HG02852 (cell line): Measurements from ENCODE around the gene MYO16.
"Not testable (repeated sequence)": the region's sequence is repeated elsewhere in the genome, so short reads cannot be mapped to it uniquely, and the experiment has no call there.

Source experiments
- ATAC-seq: cut with Tn5 transposase; IDR thresholded peaks from one replicate; pipeline ENCODE4 v1.9.1; 2021; ENCODE audit warnings: mild to moderate bottlenecking, moderate library complexity; ENCODE audit not compliant: unreplicated experiment

Gene MYO16

GRCh38 chr13:108877300-108877699 is 247.9 kb downstream of the MYO16 start:
- no peak for ATAC-seq

- no peak for ATAC-seq
Observed at GRCh38 chr13:108878732-108879131, 249.3 kb downstream of the MYO16 start.

GRCh38 chr13:108889324-108889984 is 260.0 kb downstream of the MYO16 start:
- no peak for ATAC-seq

GRCh38 chr13:108895220-108895704 is 265.9 kb downstream of the MYO16 start:
- no peak for ATAC-seq

GRCh38 chr13:108897955-108898354 is 268.5 kb downstream of the MYO16 start:
- no peak for ATAC-seq

GRCh38 chr13:108902405-108903155 is 273.2 kb downstream of the MYO16 start:
- no peak for ATAC-seq

- ATAC-seq: no peak
Observed at GRCh38 chr13:108903613-108904012, 274.2 kb downstream of the MYO16 start.

- ATAC-seq: no peak
Observed at GRCh38 chr13:108911807-108912206, 282.4 kb downstream of the MYO16 start.

- ATAC-seq: not testable (repeated sequence)
Observed at GRCh38 chr13:108913731-108914130, 284.3 kb downstream of the MYO16 start.

GRCh38 chr13:108915095-108915633 is 285.8 kb downstream of the MYO16 start:
- ATAC-seq: peak; percentile 32

GRCh38 chr13:108915634-108916512 is 286.5 kb downstream of the MYO16 start:
- ATAC-seq: peak; percentile 94

- no peak for ATAC-seq
Observed at GRCh38 chr13:108917581-108917980, 288.2 kb downstream of the MYO16 start.

- no peak for ATAC-seq
Observed at GRCh38 chr13:108919036-108919907, 289.9 kb downstream of the MYO16 start.

- ATAC-seq: no peak
Observed at GRCh38 chr13:108920137-108920536, 290.7 kb downstream of the MYO16 start.

- no peak for ATAC-seq
Observed at GRCh38 chr13:108921238-108921637, 291.8 kb downstream of the MYO16 start.

GRCh38 chr13:108922108-108922507 is 292.7 kb downstream of the MYO16 start:
- ATAC-seq: no peak

GRCh38 chr13:108923386-108924047 is 294.1 kb downstream of the MYO16 start:
- no peak for ATAC-seq

GRCh38 chr13:108924134-108924533 is 294.7 kb downstream of the MYO16 start:
- no peak for ATAC-seq

GRCh38 chr13:108924541-108924940 is 295.1 kb downstream of the MYO16 start:
- no peak for ATAC-seq
